ENCODE data around the gene ZNF467.

The ZNF467 gene

DNA sequence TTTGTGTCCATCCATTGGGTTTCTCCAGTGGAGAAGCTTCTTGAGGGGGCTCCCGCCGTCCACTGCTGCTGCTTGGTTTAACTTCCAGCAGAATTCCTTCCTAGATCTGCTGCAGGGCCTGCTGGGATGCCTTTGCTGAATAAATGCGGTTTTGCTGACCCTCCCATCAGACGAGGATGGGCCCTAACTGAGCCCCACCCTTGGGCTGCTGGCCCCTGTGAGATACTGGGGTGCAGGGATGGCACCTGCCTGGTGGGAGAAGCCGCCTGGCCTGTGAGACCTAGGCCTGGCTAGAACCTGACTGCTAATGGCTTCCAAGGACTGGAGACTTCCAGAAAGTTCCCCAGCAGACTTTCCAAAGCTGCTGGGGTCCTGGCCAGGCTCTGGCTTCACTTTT lies 43.8 kb downstream of the ZNF467 start:
- DNase-seq (ENCODE audit: low spot score) = no peak

GRCh38 chr7:149728491-149729375 lies 44.7 kb downstream of the ZNF467 start:
- DNase-seq (ENCODE audit: low spot score) = no peak

- no peak for DNase-seq (ENCODE audit: low spot score)
Measured at GRCh38 chr7:149727899-149728476, 45.4 kb downstream of the ZNF467 start.

DNA sequence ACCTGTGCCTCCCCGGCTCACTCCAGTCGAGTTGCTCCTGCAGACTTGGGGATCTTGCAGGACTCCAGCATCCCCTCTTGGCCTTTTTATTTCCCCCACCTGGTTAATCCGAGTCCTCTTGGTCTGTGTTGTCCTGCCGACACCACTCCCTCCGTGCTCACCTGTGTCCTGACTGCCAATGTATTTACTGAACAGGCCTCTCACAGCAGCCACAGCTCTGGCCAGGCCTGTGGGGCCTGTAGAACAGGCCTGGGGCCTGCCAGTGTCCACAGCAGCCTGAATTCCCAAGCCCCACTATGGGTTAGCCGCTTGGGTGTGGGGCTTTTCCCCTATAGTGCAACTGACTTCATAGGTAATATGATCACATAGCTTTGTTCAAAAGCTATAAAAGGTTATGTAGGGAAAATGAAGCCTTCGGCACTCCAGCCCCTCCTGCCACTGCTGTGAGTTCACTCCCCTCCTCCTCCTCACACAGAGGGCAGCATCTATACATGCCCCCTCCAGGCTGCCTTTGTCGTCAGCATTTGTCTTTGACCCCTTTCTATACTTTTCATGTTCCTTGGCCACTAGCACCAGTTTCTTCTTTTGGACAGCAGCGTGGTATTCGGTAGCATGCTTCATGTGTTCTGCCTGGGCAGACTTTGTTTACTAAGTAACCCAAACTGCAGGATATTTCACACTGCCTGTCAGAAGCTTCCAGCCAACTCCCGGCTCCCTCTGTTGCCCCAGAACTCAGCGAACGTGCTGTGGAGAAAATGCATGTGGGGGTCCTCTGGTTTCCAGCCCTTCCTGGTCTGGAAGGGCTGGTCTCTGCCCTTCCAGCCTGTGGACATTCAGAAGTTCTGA lies 46.1 kb downstream of the ZNF467 start:
- DNase-seq (ENCODE audit: low spot score) = no peak

DNA sequence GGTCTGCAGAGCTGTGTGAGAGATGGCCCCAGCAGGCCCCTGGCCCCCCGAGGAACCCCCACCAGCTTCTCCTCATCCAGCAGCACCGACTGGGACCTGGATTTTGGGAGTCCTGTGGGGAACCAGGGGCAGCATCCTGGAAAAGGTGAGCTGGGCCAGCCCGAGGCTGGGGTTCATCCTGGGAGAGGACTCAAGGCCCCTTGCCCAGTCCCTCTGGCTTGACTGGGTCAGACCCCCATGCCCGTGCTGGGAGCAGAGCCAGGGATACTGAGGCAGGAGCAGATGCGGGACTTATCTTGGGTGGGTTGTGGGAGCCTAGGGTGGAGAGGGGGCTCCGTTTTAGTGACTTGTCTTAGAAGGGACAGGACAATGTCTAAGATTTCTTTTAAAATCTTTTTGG lies 47.5 kb downstream of the ZNF467 start:
- no peak for DNase-seq (ENCODE audit: low spot score)

DNA sequence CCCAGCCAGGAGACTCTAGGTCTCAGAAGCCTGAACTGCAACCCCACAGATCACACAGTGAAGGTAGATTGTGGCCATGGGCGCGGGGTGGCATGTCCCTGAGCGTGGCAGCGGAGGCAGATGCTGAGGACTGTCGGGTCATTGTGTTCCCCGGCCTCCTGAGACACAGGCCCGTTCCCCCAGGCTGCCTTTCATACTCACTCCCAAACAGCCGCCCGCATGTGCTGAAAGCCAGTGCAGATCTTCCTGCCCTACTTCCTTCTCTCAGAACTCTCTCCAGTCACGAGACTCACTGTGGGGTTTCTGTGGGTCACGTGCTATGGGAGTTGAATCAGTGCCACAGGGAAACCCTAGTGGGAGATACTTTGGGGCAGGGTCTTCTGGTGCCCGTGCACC lies 48.0 kb downstream of the ZNF467 start:
- DNase-seq (ENCODE audit: low spot score) = no peak

- no peak for DNase-seq (ENCODE audit: low spot score)
Measured at GRCh38 chr7:149724661-149725425, 48.5 kb downstream of the ZNF467 start.

- no peak for DNase-seq (ENCODE audit: low spot score)
Measured at GRCh38 chr7:149723795-149724495, 49.4 kb downstream of the ZNF467 start.

GRCh38 chr7:149723082-149723767 lies 50.2 kb downstream of the ZNF467 start:
- no peak for DNase-seq (ENCODE audit: low spot score)

GRCh38 chr7:149722356-149722957 lies 50.9 kb downstream of the ZNF467 start:
- no peak for DNase-seq (ENCODE audit: low spot score)

GRCh38 chr7:149721084-149721601 lies 52.2 kb downstream of the ZNF467 start:
- DNase-seq (ENCODE audit: low spot score) = no peak

DNA sequence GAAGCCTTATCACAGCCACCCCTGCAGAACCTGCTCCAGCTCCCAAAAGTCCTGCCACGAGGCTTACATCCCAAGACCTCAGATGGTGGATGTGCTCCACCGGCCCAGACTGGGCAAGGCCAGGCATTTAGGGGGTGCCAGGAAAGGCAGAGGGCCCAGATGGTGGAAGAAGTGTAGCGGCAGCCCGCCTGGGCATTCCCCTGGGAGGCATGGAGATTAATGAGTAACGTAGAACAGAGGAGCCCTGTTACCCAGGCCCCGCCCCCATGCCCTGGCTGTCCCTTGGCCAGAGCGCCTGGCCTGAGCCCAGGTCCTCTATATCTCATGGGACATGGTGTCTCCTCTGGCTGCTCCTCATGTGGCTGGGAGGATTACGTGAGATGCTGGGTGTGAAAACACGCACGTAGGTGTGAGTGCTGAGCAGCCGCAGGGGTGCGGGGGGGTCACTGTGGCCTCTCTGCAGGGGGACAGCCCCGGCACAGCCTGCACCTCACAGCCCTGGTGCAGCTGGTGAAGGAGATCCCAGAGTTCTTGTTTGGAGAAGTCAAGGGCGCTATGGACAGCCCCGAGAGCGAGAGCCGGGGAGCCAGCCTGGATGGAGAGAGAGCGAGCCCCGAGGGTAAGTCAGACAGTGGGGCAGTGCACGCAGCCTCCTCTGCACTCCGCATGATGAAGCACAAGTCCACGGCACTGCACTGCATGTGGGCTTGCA lies 52.9 kb downstream of the ZNF467 start:
- peak; percentile 35 for DNase-seq (ENCODE audit: low spot score)

DNA sequence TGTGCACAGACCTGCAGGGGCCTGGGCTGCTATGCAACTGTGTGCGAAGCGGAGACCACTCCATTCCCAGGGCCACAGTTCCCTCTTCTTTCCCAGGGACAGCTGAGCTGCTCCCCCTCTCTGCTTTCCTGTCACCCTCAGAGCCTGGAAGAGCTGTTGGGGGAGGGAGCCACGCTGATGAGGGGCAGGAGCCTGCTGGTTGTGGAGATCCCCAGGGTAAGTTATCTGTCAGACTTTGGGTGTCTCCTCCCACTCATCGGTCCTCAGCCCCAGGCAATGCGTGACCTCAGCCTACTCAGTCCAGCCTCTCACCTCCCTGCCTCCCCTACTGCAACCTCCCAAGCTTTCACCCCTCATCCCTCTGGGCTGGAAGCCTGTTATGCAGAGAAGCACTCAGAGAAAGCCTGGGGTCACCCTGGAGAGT lies 53.5 kb downstream of the ZNF467 start:
- DNase-seq (ENCODE audit: low spot score) = no peak

- DNase-seq (ENCODE audit: low spot score) = no peak
Measured at GRCh38 chr7:149719050-149719899, 54.1 kb downstream of the ZNF467 start.

DNA sequence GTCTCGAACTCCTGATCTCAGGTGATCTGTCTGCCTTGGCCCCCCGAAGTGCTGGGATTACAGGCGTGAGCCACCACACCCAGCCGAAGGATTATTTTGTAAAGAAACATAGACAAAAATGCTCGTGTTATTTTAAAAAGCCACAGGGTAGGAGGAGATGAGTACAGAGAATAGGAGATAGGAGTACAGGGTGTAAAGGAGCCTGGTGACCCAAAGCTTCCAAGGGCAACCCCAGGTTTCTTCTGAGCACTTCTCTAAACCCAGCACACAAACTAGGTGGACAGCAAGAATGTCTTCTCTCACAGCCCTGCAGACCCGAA lies 54.7 kb downstream of the ZNF467 start:
- no peak for DNase-seq (ENCODE audit: low spot score)

DNA sequence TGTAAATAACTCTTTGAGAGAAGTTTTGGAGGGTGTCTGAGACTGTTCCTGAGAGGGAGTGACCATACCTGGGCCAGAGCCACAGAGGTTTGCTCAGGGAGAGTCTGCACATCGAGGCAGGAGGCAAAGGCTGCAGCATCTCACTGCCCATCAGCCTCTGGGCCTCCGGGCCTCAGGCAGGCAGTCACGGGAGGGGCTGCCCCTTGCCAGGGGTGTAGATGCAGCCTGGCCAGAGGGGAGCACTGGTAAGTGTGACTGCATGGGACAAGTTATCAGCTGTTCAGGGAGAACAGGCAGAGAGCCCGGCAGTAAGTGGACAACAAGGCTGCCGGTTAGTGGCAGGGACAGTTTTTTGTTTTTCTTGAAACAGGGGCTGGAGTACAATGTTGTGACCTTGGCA lies 55.9 kb downstream of the ZNF467 start:
- DNase-seq (ENCODE audit: low spot score) = no peak

DNA sequence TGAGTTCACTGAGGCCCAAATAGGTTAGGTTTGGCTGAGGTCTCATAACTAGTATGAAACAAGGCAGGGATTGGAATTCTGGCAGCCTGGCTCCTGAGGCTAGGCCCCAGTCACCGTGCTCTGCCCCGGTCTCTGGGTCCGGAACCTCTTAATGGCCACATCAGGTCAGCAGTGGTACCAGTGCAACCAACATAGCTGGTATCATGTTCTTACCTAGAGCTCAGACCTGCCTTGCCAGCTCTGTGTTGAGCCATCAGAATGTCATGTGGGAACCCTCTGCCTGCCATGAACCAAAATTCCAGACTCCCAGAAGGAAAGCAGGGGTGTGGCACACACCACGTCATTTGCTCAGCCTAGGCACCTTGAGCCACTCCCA lies 56.5 kb downstream of the ZNF467 start:
- DNase-seq (ENCODE audit: low spot score) = no peak
